ENCODE results near the gene NPR2. TPM values are rescaled to one million over a fixed set of nuclear protein-coding genes. Genes with fewer than 3 reads are reported as not detected.

NPR2 gene
- total and polyA plus RNA-seq, 2 of the 13 experiments (the other 11 are each of a cell fraction or from before 2014, with no cell fraction given), result 7.4 to 9.4 TPM

GRCh38 chr9:35801328-35802128, 10.1 kb downstream of the NPR2 start (continued):
- TF ChIP-seq, protein P1, sequence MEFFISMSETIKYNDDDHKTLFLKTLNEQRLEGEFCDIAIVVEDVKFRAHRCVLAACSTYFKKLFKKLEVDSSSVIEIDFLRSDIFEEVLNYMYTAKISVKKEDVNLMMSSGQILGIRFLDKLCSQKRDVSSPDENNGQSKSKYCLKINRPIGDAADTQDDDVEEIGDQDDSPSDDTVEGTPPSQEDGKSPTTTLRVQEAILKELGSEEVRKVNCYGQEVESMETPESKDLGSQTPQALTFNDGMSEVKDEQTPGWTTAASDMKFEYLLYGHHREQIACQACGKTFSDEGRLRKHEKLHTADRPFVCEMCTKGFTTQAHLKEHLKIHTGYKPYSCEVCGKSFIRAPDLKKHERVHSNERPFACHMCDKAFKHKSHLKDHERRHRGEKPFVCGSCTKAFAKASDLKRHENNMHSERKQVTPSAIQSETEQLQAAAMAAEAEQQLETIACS (CRISPR knock-in tag; IDR thresholded peaks at IDR 0.05), result no peak
- TF ChIP-seq, protein P2, sequence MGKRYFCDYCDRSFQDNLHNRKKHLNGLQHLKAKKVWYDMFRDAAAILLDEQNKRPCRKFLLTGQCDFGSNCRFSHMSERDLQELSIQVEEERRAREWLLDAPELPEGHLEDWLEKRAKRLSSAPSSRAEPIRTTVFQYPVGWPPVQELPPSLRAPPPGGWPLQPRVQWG (CRISPR knock-in tag; IDR thresholded peaks at IDR 0.05; ENCODE audit: borderline replicate concordance, low read depth), result no peak
- TF ChIP-seq ZNF205 (CRISPR knock-in tag; IDR thresholded peaks at IDR 0.05), result no peak
- TF ChIP-seq ZNF569 (CRISPR knock-in tag; IDR thresholded peaks at IDR 0.05; ENCODE audit: borderline replicate concordance), result no peak
- no peak for TF ChIP-seq ZSCAN29 (CRISPR knock-in tag; conservative IDR thresholded peaks at IDR 0.05)
- 0 out of 2 replicates have a peak, but pooled peaks have one; percentile 20 for TF ChIP-seq ZSCAN31 (CRISPR knock-in tag; IDR thresholded peaks at IDR 0.05; ENCODE audit: low read depth)
- TF ChIP-seq ZFP37 (CRISPR knock-in tag; IDR thresholded peaks at IDR 0.05; ENCODE audit: borderline replicate concordance), result no peak
- TF ChIP-seq DNMT3B (CRISPR knock-in tag; conservative IDR thresholded peaks at IDR 0.05), result no peak
- TF ChIP-seq MEF2D (CRISPR knock-in tag; IDR thresholded peaks at IDR 0.05), result 0 out of 2 replicates have a peak, but pooled peaks have one; percentile 6
- no peak for TF ChIP-seq POLR2G (IDR thresholded peaks at IDR 0.05; ENCODE audit: low read depth, low read length)
- no peak for TF ChIP-seq TBL1XR1 (IDR thresholded peaks at IDR 0.05; ENCODE audit: borderline replicate concordance, low read length, partially characterized antibody)
- TF ChIP-seq ZNF383 (CRISPR knock-in tag; IDR thresholded peaks at IDR 0.05; ENCODE audit: borderline replicate concordance), result no peak
- no peak for TF ChIP-seq ZNF574 (CRISPR knock-in tag; IDR thresholded peaks at IDR 0.05)
- no peak for TF ChIP-seq SPEN (CRISPR knock-in tag; IDR thresholded peaks at IDR 0.05; ENCODE audit: low read depth)
- no peak; the same call in 1 of the 2 replicates for TF ChIP-seq RXRB (CRISPR knock-in tag; IDR thresholded peaks at IDR 0.05; ENCODE audit: borderline replicate concordance)
- TF ChIP-seq ZNF556 (CRISPR knock-in tag; IDR thresholded peaks at IDR 0.05; ENCODE audit: borderline replicate concordance), result peak; percentile 28; the same call in 1 of the 2 replicates
- no peak for TF ChIP-seq SIX1 (CRISPR knock-in tag; IDR thresholded peaks at IDR 0.05; ENCODE audit: borderline replicate concordance)
- no peak for TF ChIP-seq NKX3-1 (CRISPR knock-in tag; IDR thresholded peaks at IDR 0.05)
- TF ChIP-seq NFE2L1 (CRISPR knock-in tag; IDR thresholded peaks at IDR 0.05; ENCODE audit: borderline replicate concordance), result no peak
- TF ChIP-seq KMT2A (CRISPR knock-in tag; IDR thresholded peaks at IDR 0.05), result no peak
- TF ChIP-seq RELA (CRISPR knock-in tag; IDR thresholded peaks at IDR 0.05), result no peak
- no peak for TF ChIP-seq THRA (CRISPR knock-in tag; IDR thresholded peaks at IDR 0.05; ENCODE audit: borderline replicate concordance)
- TF ChIP-seq HNRNPK (IDR thresholded peaks at IDR 0.05; ENCODE audit: low read depth, low read length, poor library complexity, severe bottlenecking), result no peak
